ENCODE results near the gene WFDC8.

Gene WFDC8

GRCh38 chr20:45515147-45515913 is 63.8 kb downstream of the WFDC8 start, which contains the start of gene SPINT3:
Gene SPINT3 (minus strand): TSS chr20:45515622. CDS start chr20:45515608, 14 bp downstream.
- no peak within 1 kb of the TSS for H3K4me3 ChIP-seq (ENCODE audit: low read length in 2 of 2)
- no peaks in the 10 kb centered on the region for H3K9me3 ChIP-seq (ENCODE audit: control insufficient read depth in 2 of 2, low read length in 2 of 2)
- no peaks in the 10 kb centered on the region for H3K36me3 ChIP-seq (ENCODE audit: control insufficient read depth in 2 of 2, insufficient read depth in 2 of 2, low read length in 2 of 2)
- no peak within 1 kb of the TSS for H3K9ac ChIP-seq (ENCODE audit: low read length in 2 of 2)
- no peaks in the 10 kb centered on the region for H3K4me1 ChIP-seq (ENCODE audit: control insufficient read depth, insufficient read depth, low read length)
- H3K27me3 ChIP-seq (ENCODE audit: control insufficient read depth in 1 of 2, insufficient read depth in 2 of 2, low read length in 2 of 2), result peaks cover 0 to 5% of the 10 kb centered on the region in 2 donors
- no peak within 1 kb of the TSS for H3K27ac ChIP-seq (ENCODE audit: low read length)

- Histone ChIP-seq H3K36me3 (ENCODE audit: control insufficient read depth in 2 of 2, insufficient read depth in 2 of 2, low read length in 2 of 2) (no peaks in the 10 kb centered on the region), H3K27me3 (ENCODE audit: control insufficient read depth in 1 of 2, insufficient read depth in 2 of 2, low read length in 2 of 2) (peaks cover 0 to 6% of the 10 kb centered on the region in 2 donors), H3K27ac (ENCODE audit: low read length) (no peak overlapping the region)
Measured at GRCh38 chr20:45510242-45510862, 68.7 kb downstream of the WFDC8 start.

GRCh38 chr20:45509091-45509490 is 70.0 kb downstream of the WFDC8 start:
- peaks cover 0 to 6% of the 10 kb centered on the region in 2 donors for H3K27me3 ChIP-seq (ENCODE audit: control insufficient read depth in 1 of 2, insufficient read depth in 2 of 2, low read length in 2 of 2)

More at GRCh38 chr20:45510242-45510862, 68.7 kb downstream of the WFDC8 start:
- no peaks in the 10 kb centered on the region for H3K9me3 ChIP-seq (ENCODE audit: control insufficient read depth in 2 of 2, low read length in 2 of 2)
- no peak overlapping the region for H3K4me3 ChIP-seq (ENCODE audit: low read length in 2 of 2)
- no peaks in the 10 kb centered on the region for H3K4me1 ChIP-seq (ENCODE audit: control insufficient read depth, insufficient read depth, low read length)
- H3K9ac ChIP-seq (ENCODE audit: low read length in 2 of 2), result no peak overlapping the region

GRCh38 chr20:45508068-45508886 is 70.8 kb downstream of the WFDC8 start:
- no peak overlapping the region for H3K9ac ChIP-seq (ENCODE audit: low read length in 2 of 2)
- no peak overlapping the region for H3K27ac ChIP-seq (ENCODE audit: low read length)
- H3K36me3 ChIP-seq (ENCODE audit: control insufficient read depth in 2 of 2, insufficient read depth in 2 of 2, low read length in 2 of 2), result no peaks in the 10 kb centered on the region
- no peak overlapping the region for H3K4me3 ChIP-seq (ENCODE audit: low read length in 2 of 2)
- no peaks in the 10 kb centered on the region for H3K4me1 ChIP-seq (ENCODE audit: control insufficient read depth, insufficient read depth, low read length)
- H3K9me3 ChIP-seq (ENCODE audit: control insufficient read depth in 2 of 2, low read length in 2 of 2), result no peaks in the 10 kb centered on the region
- H3K27me3 ChIP-seq (ENCODE audit: control insufficient read depth in 1 of 2, insufficient read depth in 2 of 2, low read length in 2 of 2), result peaks cover 0 to 5% of the 10 kb centered on the region in 2 donors

More at GRCh38 chr20:45509091-45509490, 70.0 kb downstream of the WFDC8 start:
- Histone ChIP-seq H3K27ac (ENCODE audit: low read length) (no peak overlapping the region), H3K36me3 (ENCODE audit: control insufficient read depth in 2 of 2, insufficient read depth in 2 of 2, low read length in 2 of 2) (no peaks in the 10 kb centered on the region), H3K4me1 (ENCODE audit: control insufficient read depth, insufficient read depth, low read length) (no peaks in the 10 kb centered on the region), H3K9ac (ENCODE audit: low read length in 2 of 2) (no peak overlapping the region), H3K4me3 (ENCODE audit: low read length in 2 of 2) (no peak overlapping the region), H3K9me3 (ENCODE audit: control insufficient read depth in 2 of 2, low read length in 2 of 2) (no peaks in the 10 kb centered on the region)

- Histone ChIP-seq H3K9ac (ENCODE audit: low read length in 2 of 2) (no peak overlapping the region), H3K9me3 (ENCODE audit: control insufficient read depth in 2 of 2, low read length in 2 of 2) (no peaks in the 10 kb centered on the region), H3K27ac (ENCODE audit: low read length) (no peak overlapping the region), H3K4me1 (ENCODE audit: control insufficient read depth, insufficient read depth, low read length) (no peaks in the 10 kb centered on the region), H3K4me3 (ENCODE audit: low read length in 2 of 2) (no peak overlapping the region), H3K27me3 (ENCODE audit: control insufficient read depth in 1 of 2, insufficient read depth in 2 of 2, low read length in 2 of 2) (peaks cover 0 to 6% of the 10 kb centered on the region in 2 donors), H3K36me3 (ENCODE audit: control insufficient read depth in 2 of 2, insufficient read depth in 2 of 2, low read length in 2 of 2) (no peaks in the 10 kb centered on the region)
Measured at GRCh38 chr20:45507011-45507820, 71.9 kb downstream of the WFDC8 start.

- no peaks in the 10 kb centered on the region for H3K4me1 ChIP-seq (ENCODE audit: control insufficient read depth, insufficient read depth, low read length)
- no peak overlapping the region for H3K9ac ChIP-seq (ENCODE audit: low read length in 2 of 2)
- peaks cover 0 to 6% of the 10 kb centered on the region in 2 donors for H3K27me3 ChIP-seq (ENCODE audit: control insufficient read depth in 1 of 2, insufficient read depth in 2 of 2, low read length in 2 of 2)
Measured at GRCh38 chr20:45506398-45506797, 72.7 kb downstream of the WFDC8 start.

GRCh38 chr20:45503403-45503802 is 75.7 kb downstream of the WFDC8 start:
- no peaks in the 10 kb centered on the region for H3K4me1 ChIP-seq (ENCODE audit: control insufficient read depth, insufficient read depth, low read length)
- H3K36me3 ChIP-seq (ENCODE audit: control insufficient read depth in 2 of 2, insufficient read depth in 2 of 2, low read length in 2 of 2), result no peaks in the 10 kb centered on the region
- H3K4me3 ChIP-seq (ENCODE audit: low read length in 2 of 2), result no peak overlapping the region
- no peak overlapping the region for H3K27ac ChIP-seq (ENCODE audit: low read length)
- H3K27me3 ChIP-seq (ENCODE audit: control insufficient read depth in 1 of 2, insufficient read depth in 2 of 2, low read length in 2 of 2), result peaks cover 6 to 13% of the 10 kb centered on the region in 2 donors
- H3K9ac ChIP-seq (ENCODE audit: low read length in 2 of 2), result no peak overlapping the region
- H3K9me3 ChIP-seq (ENCODE audit: control insufficient read depth in 2 of 2, low read length in 2 of 2), result no peaks in the 10 kb centered on the region

More at GRCh38 chr20:45506398-45506797, 72.7 kb downstream of the WFDC8 start:
- no peak overlapping the region for H3K27ac ChIP-seq (ENCODE audit: low read length)
- H3K4me3 ChIP-seq (ENCODE audit: low read length in 2 of 2), result no peak overlapping the region
- no peaks in the 10 kb centered on the region for H3K9me3 ChIP-seq (ENCODE audit: control insufficient read depth in 2 of 2, low read length in 2 of 2)
- H3K36me3 ChIP-seq (ENCODE audit: control insufficient read depth in 2 of 2, insufficient read depth in 2 of 2, low read length in 2 of 2), result no peaks in the 10 kb centered on the region

- Histone ChIP-seq H3K4me3 (ENCODE audit: low read length in 2 of 2) (no peak overlapping the region), H3K27ac (ENCODE audit: low read length) (no peak overlapping the region), H3K9me3 (ENCODE audit: control insufficient read depth in 2 of 2, low read length in 2 of 2) (no peaks in the 10 kb centered on the region), H3K4me1 (ENCODE audit: control insufficient read depth, insufficient read depth, low read length) (no peaks in the 10 kb centered on the region), H3K9ac (ENCODE audit: low read length in 2 of 2) (no peak overlapping the region), H3K27me3 (ENCODE audit: control insufficient read depth in 1 of 2, insufficient read depth in 2 of 2, low read length in 2 of 2) (peaks cover 6 to 13% of the 10 kb centered on the region in 2 donors), H3K36me3 (ENCODE audit: control insufficient read depth in 2 of 2, insufficient read depth in 2 of 2, low read length in 2 of 2) (no peaks in the 10 kb centered on the region)
Measured at GRCh38 chr20:45502561-45502960, 76.5 kb downstream of the WFDC8 start.
